GM21723 (cell line): ENCODE results near the gene SLC13A5.

Experiments
- ATAC-seq: cut with Tn5 transposase; IDR thresholded peaks from one replicate; pipeline ENCODE4 v1.9.1; 2021; ENCODE audit warnings: mild to moderate bottlenecking, moderate library complexity; ENCODE audit not compliant: unreplicated experiment

Gene SLC13A5

DNA sequence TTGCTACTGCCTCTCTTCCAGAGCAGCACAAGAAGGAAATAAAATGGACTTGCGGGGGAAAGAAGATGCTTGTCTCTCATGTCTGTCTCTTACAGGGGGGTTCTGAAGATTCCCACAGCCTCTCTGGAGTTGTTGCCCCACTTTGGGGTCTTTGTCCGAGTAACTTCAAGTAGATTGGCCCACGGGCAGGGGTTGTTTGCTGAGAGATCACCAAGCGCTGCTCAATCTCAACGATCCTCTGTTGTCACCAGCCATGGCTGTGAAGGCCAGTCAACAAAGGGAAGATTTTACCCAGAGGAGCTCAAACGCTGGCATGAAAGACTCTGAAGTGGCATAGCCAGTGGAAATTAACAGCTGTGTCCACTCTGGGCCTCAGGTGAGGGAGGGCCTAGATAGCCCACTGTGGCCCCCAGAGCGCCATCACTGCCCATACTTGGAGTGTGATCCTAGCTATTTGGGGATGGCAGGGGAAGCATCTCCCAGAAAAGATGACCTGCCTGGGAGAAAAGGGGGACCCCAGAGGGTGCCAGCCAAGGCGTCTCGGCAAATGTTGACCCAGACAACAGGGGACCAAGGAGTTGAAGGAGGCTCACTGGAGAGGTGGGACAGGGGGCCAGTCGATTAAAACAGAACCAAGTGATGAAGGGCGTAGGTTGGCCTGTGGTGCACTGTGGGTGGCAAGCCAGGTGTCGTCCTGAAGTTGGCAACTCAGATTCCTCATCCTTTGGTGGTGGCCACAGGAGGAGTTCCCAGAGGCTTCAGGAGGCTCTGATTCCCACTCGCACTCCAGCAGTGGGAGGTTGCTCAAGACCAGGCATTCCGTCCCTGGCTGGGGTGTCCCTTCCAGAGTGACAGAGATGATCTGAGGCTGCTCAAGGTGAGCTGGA is 28.0 kb downstream of the SLC13A5 start:
- ATAC-seq: no peak

- ATAC-seq: no peak
Measured at GRCh38 chr17:6684460-6684783, 28.7 kb downstream of the SLC13A5 start.

- ATAC-seq: no peak
Measured at GRCh38 chr17:6683730-6684459, 29.3 kb downstream of the SLC13A5 start.

- ATAC-seq: no peak
Measured at GRCh38 chr17:6683081-6683684, 30.0 kb downstream of the SLC13A5 start.

DNA sequence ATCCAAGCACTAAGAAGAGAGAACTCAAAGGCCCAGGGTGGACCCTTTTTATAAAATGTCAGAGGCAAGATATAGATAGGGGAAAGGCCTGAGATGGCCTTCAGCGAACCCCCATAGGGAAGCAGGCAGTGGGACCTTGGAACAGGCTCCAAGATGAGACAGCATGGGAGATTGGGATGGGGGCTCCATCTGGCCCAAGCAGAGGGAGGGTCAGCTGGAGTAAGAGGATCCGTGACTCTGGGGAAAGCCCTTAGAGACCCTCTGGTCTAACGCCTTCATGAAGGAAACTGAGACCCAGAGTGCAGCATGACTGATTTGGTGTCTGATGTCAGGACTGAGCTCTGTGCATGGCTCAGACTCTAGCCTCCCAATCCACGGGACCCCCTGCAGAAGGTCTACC is 30.8 kb downstream of the SLC13A5 start:
- ATAC-seq: no peak

DNA sequence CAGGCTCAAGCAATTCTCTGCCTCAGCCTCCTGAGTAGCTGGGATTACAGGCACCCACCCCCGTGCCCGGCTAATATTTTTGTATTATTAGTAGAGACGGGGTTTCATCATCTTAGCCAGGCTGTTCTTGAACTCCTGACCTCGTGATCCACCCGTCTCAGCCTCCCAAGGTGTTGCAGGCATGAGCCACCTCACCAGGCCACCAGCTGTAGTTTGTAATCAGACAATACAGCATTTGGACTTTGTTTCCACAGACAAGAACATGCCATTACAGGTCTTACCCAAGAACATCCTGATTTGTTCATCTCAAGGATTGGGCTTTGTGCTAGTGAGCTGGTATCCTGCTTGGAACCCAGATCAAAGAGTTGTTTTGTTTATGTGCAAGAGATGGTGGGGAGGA is 31.5 kb downstream of the SLC13A5 start:
- ATAC-seq: no peak

- ATAC-seq: no peak
Measured at GRCh38 chr17:6681176-6681575, 32.0 kb downstream of the SLC13A5 start.

DNA sequence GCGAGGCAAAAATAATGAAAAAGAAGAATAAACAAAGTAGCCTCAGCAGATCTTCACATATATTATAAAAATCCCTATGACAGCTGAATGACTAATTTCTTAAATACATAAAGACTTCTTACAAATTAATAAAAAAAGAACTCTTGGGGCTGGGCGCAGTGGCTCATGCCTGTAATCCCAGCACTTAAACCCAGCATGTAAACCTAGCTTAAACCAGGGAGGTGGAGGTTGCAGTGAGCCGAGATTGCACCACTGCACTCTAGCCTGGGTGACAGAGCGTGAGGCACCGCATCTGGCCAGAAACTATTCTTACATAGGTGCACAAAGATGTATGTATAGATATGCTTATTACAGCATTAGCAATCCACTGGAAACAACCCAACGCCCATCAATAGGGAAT is 33.9 kb downstream of the SLC13A5 start:
- ATAC-seq: no peak

GRCh38 chr17:6677946-6678345 is 35.2 kb downstream of the SLC13A5 start:
- no peak for ATAC-seq

DNA sequence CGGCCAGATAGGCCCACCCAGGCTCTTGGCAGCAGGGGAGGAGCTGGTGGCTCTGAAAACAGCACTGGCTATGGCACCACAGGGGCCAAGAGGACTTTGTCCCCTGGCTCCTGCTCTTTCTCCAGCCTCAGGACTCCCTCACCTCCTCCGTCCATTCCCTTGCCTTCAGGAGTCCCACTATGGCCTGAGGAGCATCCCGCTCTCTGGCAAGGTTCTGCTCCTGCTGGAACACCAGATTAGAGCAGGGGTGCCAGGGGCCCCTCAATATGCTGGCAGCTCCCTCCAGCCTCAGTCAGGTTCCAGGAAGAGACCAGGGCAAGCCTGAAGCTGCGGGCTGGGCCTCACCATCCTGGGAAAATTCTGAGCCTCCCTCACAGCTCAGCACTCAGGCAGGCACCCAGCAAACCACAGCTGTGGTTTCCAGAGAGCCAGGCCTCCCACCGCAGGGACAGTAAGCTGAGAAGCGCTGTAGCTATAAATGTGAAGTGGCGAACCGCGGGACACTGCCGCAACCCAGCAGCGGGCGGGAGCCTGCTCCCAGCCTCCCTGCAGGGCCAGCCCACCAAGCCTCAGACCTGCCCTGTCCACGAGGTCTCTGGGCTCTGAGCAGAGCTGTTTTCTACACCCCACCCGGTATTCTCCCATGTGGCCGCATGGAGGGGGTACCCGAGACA is 35.9 kb downstream of the SLC13A5 start:
- ATAC-seq: no peak

- ATAC-seq: no peak
Measured at GRCh38 chr17:6676802-6677157, 36.4 kb downstream of the SLC13A5 start.

GRCh38 chr17:6675201-6675825 is 37.9 kb downstream of the SLC13A5 start:
- ATAC-seq: no peak

DNA sequence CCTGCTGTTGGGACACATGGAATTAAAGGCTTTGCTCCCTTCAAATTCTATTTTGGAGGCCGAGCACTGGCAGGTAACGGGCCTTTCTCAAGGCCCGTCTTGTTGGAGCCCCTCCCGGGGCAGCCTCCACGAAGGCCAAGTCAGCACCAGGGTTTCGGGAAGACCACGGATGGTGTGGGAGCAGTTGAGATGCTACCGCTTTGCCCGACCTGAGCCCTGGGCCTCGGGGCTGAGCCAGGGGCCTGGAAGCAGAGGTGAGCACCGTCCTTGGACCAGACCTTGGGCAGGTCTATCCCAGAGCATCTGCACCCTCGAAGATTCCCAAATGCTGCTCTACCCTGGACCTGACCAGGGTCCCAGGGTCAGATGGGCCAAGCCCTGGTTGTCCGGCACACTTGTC is 38.6 kb downstream of the SLC13A5 start:
- ATAC-seq: no peak

- no peak for ATAC-seq
Measured at GRCh38 chr17:6671431-6671830, 41.7 kb downstream of the SLC13A5 start.

GRCh38 chr17:6670999-6671398 is 42.2 kb downstream of the SLC13A5 start:
- ATAC-seq: no peak

- ATAC-seq: no peak
Measured at GRCh38 chr17:6670571-6670970, 42.6 kb downstream of the SLC13A5 start.

- no peak for ATAC-seq
Measured at GRCh38 chr17:6669479-6670212, 43.5 kb downstream of the SLC13A5 start.

DNA sequence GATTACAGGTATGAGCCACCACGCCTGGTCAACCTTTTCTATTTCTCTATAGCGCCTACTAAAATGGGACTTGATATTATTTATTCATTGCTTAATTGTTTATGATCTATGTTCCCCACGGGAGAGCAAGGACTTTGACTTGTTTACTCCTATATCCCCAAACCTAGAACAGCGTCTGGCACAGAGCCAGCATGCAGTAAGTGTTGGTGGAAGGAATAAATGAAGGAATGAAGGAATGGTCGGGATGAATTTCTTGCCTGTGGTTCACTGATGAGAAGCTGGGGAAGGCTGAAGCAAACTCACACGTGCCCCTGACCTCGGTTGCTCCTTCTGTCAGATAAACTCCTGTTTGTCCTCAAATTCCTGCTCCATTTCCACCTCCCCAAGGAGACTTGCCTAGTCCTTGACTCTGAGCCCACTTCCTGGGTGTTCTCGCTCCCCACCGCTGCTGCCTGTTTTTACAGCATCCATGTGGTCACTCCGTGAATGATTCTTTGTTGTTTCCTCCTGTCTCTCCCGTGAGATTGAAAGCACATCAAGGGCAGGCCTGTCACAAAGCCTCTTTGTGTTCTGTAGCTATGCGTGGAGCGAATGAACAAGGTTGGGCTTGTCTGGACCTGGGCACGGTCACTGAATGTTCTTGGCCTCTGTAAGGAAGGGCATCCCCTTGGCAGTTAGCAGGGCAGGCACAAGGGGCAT is 44.3 kb downstream of the SLC13A5 start:
- no peak for ATAC-seq

DNA sequence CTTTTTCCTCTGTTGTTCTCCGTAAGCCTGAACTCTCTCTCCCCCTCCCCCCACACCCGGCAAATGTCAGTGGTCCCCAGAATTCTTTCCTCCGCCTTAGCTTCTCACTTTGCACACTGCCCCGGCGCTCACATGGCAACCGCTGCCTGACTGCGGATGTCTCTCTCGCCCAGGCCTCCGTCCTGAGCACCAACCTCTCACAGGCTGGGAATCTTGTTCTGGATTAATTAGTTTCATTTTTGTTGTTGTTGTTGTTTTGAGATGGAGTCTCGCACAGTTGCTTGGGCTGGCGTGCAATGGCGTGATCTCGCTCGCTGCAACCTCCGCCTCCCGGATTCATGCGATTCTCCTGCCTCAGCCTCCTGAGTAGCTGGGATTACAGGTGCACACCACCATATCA is 45.0 kb downstream of the SLC13A5 start:
- no peak for ATAC-seq

GRCh38 chr17:6667516-6667915 is 45.7 kb downstream of the SLC13A5 start:
- no peak for ATAC-seq
